ENCODE results near the gene IL27RA.

The IL27RA gene

GRCh38 chr19:14089412-14089661 lies 57.8 kb downstream of the IL27RA start:
- peak in 2 of 3 donors; percentile 20 to 22 for DNase-seq

DNA sequence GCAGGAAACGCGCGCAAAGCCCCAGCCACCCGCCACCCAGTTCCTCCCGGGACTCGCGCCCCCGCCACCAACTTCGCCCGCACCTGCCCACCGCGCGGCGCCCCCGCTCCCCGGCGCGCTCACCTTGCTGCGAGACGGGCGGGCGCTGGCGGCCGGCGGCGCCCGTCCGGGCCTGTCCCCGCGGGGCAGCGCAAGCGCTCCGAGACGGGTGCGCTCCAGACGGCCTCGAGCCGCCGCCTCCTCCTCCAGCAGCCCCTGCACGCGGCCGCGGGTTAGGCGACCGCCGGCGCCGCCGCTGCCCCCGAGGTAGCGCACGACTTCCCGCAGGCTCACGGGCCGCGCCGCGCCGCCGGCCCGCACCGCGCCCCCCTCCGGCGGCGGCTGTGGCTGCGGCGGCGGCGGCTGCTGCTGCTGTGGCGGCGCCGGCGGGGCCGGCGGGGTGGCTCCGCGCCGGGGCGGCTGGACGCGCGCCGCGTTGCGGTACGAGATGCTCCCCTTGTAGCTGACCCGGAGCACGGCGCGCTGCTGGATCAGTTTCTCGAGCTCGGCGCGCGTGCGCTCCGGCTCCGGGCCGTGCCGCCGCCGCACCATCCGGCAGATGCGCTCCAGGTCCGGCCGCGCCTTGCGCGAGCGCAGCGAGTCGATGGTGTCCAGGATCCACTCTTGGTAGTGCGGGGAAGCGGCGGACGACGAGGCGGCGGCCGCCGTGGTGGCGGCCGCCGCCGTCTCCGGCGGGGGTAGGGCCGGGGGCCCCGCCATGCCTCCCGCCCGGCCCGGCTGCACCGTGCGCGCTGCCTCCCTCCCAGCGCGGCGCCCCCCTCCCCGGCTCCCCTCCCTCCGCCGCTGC lies 58.3 kb downstream of the IL27RA start:
- peak; percentile 70 to 85 (median 74) for DNase-seq

- DNase-seq: peak; percentile 54 to 91 (median 82)
Observed at GRCh38 chr19:14090509-14091080, 59.0 kb downstream of the IL27RA start, which contains the start of gene SAMD1. SAMD1 (minus strand) TSS chr19:14090751.

DNA sequence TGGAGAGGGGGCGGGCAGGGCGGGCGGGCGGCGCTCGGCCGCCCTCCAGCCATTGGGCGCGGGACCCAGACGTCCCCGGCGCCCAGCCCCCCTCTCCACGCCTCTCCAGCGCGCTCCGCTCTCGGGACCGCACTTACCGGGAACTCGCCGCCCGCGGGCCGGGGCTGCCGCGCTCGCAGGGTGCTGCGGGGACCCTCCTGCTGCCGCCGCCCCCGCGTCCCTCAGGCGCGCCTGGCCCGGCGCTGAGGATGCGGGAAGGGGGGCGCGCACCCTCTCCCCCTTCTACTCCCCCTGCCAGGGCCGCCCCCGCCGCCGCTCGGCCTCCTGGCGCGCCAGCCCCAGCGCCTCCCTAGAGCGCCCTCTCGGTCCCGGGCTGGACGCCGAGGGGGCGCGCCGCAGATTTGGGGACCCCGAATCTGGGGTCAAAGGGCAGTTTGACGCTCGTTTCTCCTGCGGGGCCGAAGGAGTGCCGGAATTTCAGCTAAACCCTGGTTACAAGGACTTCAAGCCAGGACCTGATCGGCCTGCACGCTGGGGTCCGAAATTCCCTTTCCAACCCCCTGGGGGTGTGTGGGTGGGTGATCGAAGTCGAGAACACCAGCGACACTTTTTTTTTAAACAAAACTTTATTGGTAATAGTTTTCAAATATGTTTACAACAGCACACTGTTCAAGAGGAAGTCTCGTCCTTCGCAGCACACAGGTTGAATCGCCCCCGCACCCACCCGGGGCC lies 59.7 kb downstream of the IL27RA start:
- peak; percentile 91 to 95 (median 92) for DNase-seq

- no peak for DNase-seq
Observed at GRCh38 chr19:14091813-14092462, 60.4 kb downstream of the IL27RA start.

- no peak for DNase-seq
Observed at GRCh38 chr19:14093117-14093823, 61.7 kb downstream of the IL27RA start.

GRCh38 chr19:14094854-14095253 lies 63.3 kb downstream of the IL27RA start:
- no peak for DNase-seq

DNA sequence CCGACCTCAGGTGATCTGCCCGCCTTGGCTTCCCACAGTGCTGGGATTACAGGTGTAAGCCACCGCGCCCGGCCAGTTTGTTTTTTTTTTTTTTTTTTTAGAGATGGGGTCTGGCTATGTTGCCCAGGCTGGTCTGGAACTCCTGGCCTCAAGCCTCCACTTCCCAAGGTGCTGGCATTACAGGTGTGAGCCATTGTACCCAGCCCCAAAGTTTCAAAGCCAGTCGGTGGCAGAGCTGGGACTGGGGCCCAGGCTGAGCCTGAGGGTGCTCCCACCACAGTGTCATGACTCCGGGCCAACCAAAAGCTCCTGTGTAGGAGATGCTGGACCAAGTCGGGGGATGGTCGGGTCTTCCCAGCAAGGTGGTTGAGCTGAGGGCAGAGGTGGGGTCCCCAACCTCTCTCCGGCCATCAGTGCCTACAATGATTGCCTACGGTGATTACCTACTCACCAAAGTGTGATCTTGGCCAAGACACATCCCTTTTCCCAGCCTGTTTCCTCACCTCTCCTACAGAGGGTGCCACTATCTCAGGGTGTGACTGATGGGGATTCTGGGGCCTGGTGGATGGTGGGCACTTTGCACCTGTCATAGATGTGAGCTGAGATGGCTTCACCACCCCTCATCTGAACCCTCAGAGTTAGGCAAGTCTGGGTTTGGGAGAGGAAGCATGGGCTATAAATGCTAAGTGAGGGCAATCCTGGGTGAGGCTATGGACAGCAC lies 64.9 kb downstream of the IL27RA start:
- no peak for DNase-seq

DNA sequence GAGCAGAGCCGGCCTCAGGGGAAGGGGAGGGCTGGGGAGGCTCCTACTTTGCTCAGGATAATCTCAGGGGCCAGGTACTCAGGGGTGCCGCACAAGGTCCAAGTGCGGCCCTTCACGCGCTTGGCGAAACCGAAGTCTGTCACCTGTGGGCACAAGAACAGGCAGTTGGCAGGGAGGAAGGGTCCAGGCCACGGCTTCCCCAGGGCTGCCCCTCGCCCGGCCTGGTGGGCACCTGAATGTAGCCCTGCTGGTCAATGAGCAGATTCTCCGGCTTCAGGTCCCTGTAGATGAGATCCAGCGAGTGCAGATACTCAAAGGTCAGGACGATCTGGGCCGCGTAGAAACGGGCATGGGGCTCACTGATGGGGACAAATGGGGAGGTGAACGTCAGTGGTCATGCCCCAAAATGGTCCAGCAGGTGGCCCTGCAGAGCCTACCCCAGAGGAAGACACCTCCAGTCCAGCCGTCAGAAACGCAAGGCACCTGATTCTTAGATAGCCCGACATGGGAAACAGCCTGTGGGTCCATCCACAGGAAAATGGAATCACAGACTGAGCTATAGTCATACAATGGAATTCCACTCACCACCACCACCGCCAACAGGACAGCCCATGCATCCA lies 66.1 kb downstream of the IL27RA start:
- no peak for DNase-seq

DNA sequence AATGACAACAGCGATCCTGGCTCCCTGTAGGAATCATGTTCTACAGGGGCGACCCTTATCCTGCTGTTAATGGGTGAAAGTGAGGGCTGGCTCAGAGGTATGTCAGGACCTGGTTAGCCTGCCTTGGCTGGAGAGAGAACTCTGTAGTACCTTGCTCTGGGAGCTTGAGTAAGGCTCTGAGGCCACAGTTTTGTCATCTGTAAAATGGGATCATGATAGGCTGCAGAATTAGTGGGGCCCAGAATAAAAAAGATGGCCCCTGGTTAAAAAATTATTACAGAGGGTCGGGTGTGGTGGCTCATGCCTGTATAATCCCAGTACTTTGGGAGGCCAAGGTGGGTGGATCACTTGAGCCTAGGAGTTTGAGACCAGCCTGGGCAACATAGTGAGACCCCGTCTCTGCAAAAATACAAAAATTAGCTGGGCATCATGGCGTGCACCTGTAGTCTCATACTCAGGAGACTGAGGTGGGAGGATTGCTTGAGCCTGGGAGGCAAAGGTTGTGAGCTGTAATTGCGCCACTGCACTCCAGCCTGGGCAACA lies 69.5 kb downstream of the IL27RA start:
- DNase-seq: no peak

DNA sequence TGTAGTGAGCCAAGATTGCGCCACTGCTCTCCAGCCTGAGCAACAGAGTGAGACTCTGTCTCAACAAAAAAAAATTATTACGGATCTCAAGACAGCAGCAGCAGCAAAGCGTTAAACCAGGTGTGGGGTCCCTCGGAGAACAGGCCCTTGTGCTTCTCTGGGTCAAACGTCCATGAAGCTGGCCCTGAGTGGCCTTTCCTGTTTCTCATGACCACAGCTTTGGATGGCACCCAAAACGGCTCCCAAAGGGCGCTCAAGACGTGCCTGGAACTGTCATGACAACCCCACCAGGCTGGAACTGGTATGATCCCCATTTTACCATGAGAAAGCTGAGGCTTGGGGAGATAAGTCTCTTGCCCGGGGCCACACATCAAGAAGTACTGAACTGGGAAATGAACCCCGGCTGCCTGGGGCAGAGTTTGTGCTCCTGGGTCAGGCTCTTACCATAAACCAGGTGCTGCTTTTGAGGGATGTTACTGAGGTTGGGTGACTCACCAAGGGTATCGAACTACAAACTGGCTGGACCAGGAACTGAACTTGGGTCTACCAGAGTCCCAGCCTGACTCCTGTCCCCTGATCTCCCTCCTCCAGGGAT lies 70.6 kb downstream of the IL27RA start:
- DNase-seq: no peak

DNA sequence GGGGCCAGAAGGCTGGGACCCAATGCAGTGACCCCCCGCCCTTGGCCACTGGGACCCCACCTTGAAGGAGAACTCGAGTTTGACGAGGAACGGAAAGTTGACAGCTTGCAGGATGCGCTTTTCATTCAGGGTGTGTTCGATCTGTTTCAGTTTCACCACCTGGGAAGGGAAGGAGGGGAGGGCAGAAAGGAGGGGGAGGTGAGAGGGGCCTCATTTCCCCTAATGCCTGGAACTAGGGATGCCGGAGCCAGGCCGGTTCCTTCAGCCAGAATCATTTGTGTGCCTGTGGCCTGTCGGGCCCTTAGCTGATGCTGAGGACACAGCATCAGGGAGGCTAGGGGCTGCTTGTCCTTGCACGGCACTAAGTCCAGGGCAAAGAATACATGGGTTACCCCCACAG lies 71.2 kb downstream of the IL27RA start:
- DNase-seq: no peak

All from suppressor macrophage treated with lipopolysaccharide for 1 hour (primary cell).